Measurements from ENCODE around the gene NANOS1. TPM values are rescaled to one million over a fixed set of nuclear protein-coding genes. Genes with fewer than 3 reads are reported as not detected.

The NANOS1 gene
- total and polyA plus RNA-seq, 5 donors from 2014 or later, result 0.27 TPM; not detected in 4

GRCh38 chr10:119061926-119062325, 32.4 kb downstream of the NANOS1 start:
- no peak overlapping the region for H3K27ac ChIP-seq (ENCODE audit: insufficient read depth, low read length, poor library complexity, severe bottlenecking)
- no peak overlapping the region for H3K4me3 ChIP-seq (ENCODE audit: low read depth, low read length)
- no peaks in the 10 kb centered on the region for H3K27me3 Mint-ChIP-seq
- H3K36me3 ChIP-seq (ENCODE audit: control insufficient read depth, insufficient read depth, low read length), result peaks cover 91% of the 10 kb centered on the region
- peak overlapping the region in 1 of 3 donors; percentile 35 for H3K27ac Mint-ChIP-seq
- no peak for DNase-seq
- H3K4me1 ChIP-seq (ENCODE audit: control insufficient read depth, insufficient read depth, low read length, poor library complexity, severe bottlenecking), result peaks cover 3% of the 10 kb centered on the region
- H3K4me3 Mint-ChIP-seq, result peak overlapping the region in 2 of 4 donors; percentile 43 to 45
- no peaks in the 10 kb centered on the region for H3K27me3 ChIP-seq (ENCODE audit: control insufficient read depth, insufficient read depth, low read length)
- H3K4me1 Mint-ChIP-seq, result peaks cover 16 to 63% (median 44%) of the 10 kb centered on the region in 4 donors
- peaks cover 67% of the 10 kb centered on the region for H3K36me3 Mint-ChIP-seq
- no peak for ATAC-seq (ENCODE audit: low read depth in 2 of 2)
- H3K9me3 Mint-ChIP-seq, result no peaks in the 10 kb centered on the region
- H3K9me3 ChIP-seq (ENCODE audit: control insufficient read depth in 2 of 2, low read length in 2 of 2), result no peaks in the 10 kb centered on the region

GRCh38 chr10:119070395-119071165, 41.1 kb downstream of the NANOS1 start:
- H3K4me1 Mint-ChIP-seq, result peaks cover 21 to 47% (median 39%) of the 10 kb centered on the region in 4 donors
- H3K27me3 ChIP-seq (ENCODE audit: control insufficient read depth, insufficient read depth, low read length), result no peaks in the 10 kb centered on the region
- no peak for ATAC-seq (ENCODE audit: low read depth in 2 of 2)
- no peaks in the 10 kb centered on the region for H3K9me3 Mint-ChIP-seq
- H3K4me3 ChIP-seq (ENCODE audit: low read depth, low read length), result no peak overlapping the region
- peak overlapping the region in 2 of 4 donors; percentile 18 to 19 for H3K4me3 Mint-ChIP-seq
- no peaks in the 10 kb centered on the region for H3K9me3 ChIP-seq (ENCODE audit: control insufficient read depth in 2 of 2, low read length in 2 of 2)
- H3K36me3 ChIP-seq (ENCODE audit: control insufficient read depth, insufficient read depth, low read length), result peaks cover 69% of the 10 kb centered on the region
- peak overlapping the region; percentile 26 to 46 (median 27) for H3K27ac Mint-ChIP-seq
- peaks cover 35% of the 10 kb centered on the region for H3K4me1 ChIP-seq (ENCODE audit: control insufficient read depth, insufficient read depth, low read length, poor library complexity, severe bottlenecking)
- H3K27ac ChIP-seq (ENCODE audit: insufficient read depth, low read length, poor library complexity, severe bottlenecking), result no peak overlapping the region
- H3K36me3 Mint-ChIP-seq, result peaks cover 44% of the 10 kb centered on the region
- peaks cover 6% of the 10 kb centered on the region for H3K27me3 Mint-ChIP-seq
- DNase-seq, result no peak

GRCh38 chr10:119073584-119073983, 44.1 kb downstream of the NANOS1 start:
- Mint-ChIP-seq H3K36me3 (peaks cover 38% of the 10 kb centered on the region), H3K27ac (peak overlapping the region; percentile 15 to 88 (median 58)), H3K27me3 (peaks cover 6% of the 10 kb centered on the region), H3K4me1 (peaks cover 28 to 67% (median 48%) of the 10 kb centered on the region in 4 donors), H3K9me3 (no peaks in the 10 kb centered on the region), H3K4me3 (peak overlapping the region; percentile 41 to 90 (median 66))
- DNase-seq (no peak), ATAC-seq (ENCODE audit: low read depth in 2 of 2) (no peak)
- Histone ChIP-seq H3K27me3 (ENCODE audit: control insufficient read depth, insufficient read depth, low read length) (no peaks in the 10 kb centered on the region), H3K9me3 (ENCODE audit: control insufficient read depth in 2 of 2, low read length in 2 of 2) (no peaks in the 10 kb centered on the region), H3K36me3 (ENCODE audit: control insufficient read depth, insufficient read depth, low read length) (peaks cover 51% of the 10 kb centered on the region), H3K4me1 (ENCODE audit: control insufficient read depth, insufficient read depth, low read length, poor library complexity, severe bottlenecking) (peaks cover 59% of the 10 kb centered on the region), H3K27ac (ENCODE audit: insufficient read depth, low read length, poor library complexity, severe bottlenecking) (peak overlapping the region; percentile 61), H3K4me3 (ENCODE audit: low read depth, low read length) (peak overlapping the region; percentile 59)

- Mint-ChIP-seq H3K36me3 (peaks cover 10% of the 10 kb centered on the region), H3K27ac (peak overlapping the region; percentile 74 to 100 (median 98)), H3K9me3 (no peaks in the 10 kb centered on the region), H3K4me1 (peaks cover 27 to 56% (median 43%) of the 10 kb centered on the region in 4 donors), H3K27me3 (peaks cover 6% of the 10 kb centered on the region), H3K4me3 (peak overlapping the region; percentile 93 to 99 (median 98))
- H3K4me1 ChIP-seq (ENCODE audit: control insufficient read depth, insufficient read depth, low read length, poor library complexity, severe bottlenecking), result peaks cover 59% of the 10 kb centered on the region
- ATAC-seq (ENCODE audit: low read depth in 2 of 2), result no peak
- DNase-seq, result no peak
- H3K9me3 ChIP-seq (ENCODE audit: control insufficient read depth in 2 of 2, low read length in 2 of 2), result no peaks in the 10 kb centered on the region
- peak overlapping the region; percentile 98 for H3K27ac ChIP-seq (ENCODE audit: insufficient read depth, low read length, poor library complexity, severe bottlenecking)
- peak overlapping the region; percentile 96 for H3K4me3 ChIP-seq (ENCODE audit: low read depth, low read length)
- peaks cover 7% of the 10 kb centered on the region for H3K36me3 ChIP-seq (ENCODE audit: control insufficient read depth, insufficient read depth, low read length)
- no peaks in the 10 kb centered on the region for H3K27me3 ChIP-seq (ENCODE audit: control insufficient read depth, insufficient read depth, low read length)
These were observed 49.1 kb downstream of the NANOS1 start for GRCh38 chr10:119078422-119079179.

- no peaks in the 10 kb centered on the region for H3K27me3 ChIP-seq (ENCODE audit: control insufficient read depth, insufficient read depth, low read length)
These were observed 50.3 kb downstream of the NANOS1 start for GRCh38 chr10:119079599-119080520.

GRCh38 chr10:119080521-119081259, 51.2 kb downstream of the NANOS1 start, which contains the start of gene EIF3A:
EIF3A (minus strand) TSS chr10:119080817; CDS start chr10:119080676, 141 bp downstream.
- peak; percentile 87 to 94 (median 93) for DNase-seq
- peaks cover 10% of the 10 kb centered on the region for H3K36me3 Mint-ChIP-seq
- ATAC-seq (ENCODE audit: low read depth in 2 of 2), result peak; percentile 84
- H3K4me3 Mint-ChIP-seq, result peak within 1 kb of the TSS; percentile 93 to 99 (median 98)
- H3K4me3 ChIP-seq (ENCODE audit: low read depth, low read length), result peak within 1 kb of the TSS; percentile 96
- H3K27me3 Mint-ChIP-seq, result peaks cover 6% of the 10 kb centered on the region
- no peaks in the 10 kb centered on the region for H3K27me3 ChIP-seq (ENCODE audit: control insufficient read depth, insufficient read depth, low read length)
- no peaks in the 10 kb centered on the region for H3K9me3 ChIP-seq (ENCODE audit: control insufficient read depth in 2 of 2, low read length in 2 of 2)
- H3K9me3 Mint-ChIP-seq, result no peaks in the 10 kb centered on the region
- peaks cover 40% of the 10 kb centered on the region for H3K4me1 ChIP-seq (ENCODE audit: control insufficient read depth, insufficient read depth, low read length, poor library complexity, severe bottlenecking)
- peak within 1 kb of the TSS; percentile 98 for H3K27ac ChIP-seq (ENCODE audit: insufficient read depth, low read length, poor library complexity, severe bottlenecking)
- peak within 1 kb of the TSS; percentile 98 to 100 (median 98) for H3K27ac Mint-ChIP-seq
- H3K4me1 Mint-ChIP-seq, result peaks cover 33 to 51% (median 40%) of the 10 kb centered on the region in 4 donors
- peaks cover 5% of the 10 kb centered on the region for H3K36me3 ChIP-seq (ENCODE audit: control insufficient read depth, insufficient read depth, low read length)

More at GRCh38 chr10:119079599-119080520, 50.3 kb downstream of the NANOS1 start:
- Mint-ChIP-seq H3K27me3 (peaks cover 6% of the 10 kb centered on the region), H3K4me1 (peaks cover 33 to 53% (median 42%) of the 10 kb centered on the region in 4 donors), H3K9me3 (no peaks in the 10 kb centered on the region), H3K4me3 (peak overlapping the region; percentile 93 to 99 (median 98)), H3K27ac (peak overlapping the region; percentile 98 to 100 (median 98)), H3K36me3 (peaks cover 10% of the 10 kb centered on the region)
- peak overlapping the region; percentile 96 for H3K4me3 ChIP-seq (ENCODE audit: low read depth, low read length)
- ATAC-seq (ENCODE audit: low read depth in 2 of 2) (peak; percentile 58 to 61), DNase-seq (peak in 2 of 3 donors; percentile 41 to 79)
- peak overlapping the region; percentile 98 for H3K27ac ChIP-seq (ENCODE audit: insufficient read depth, low read length, poor library complexity, severe bottlenecking)
- H3K9me3 ChIP-seq (ENCODE audit: control insufficient read depth in 2 of 2, low read length in 2 of 2), result no peaks in the 10 kb centered on the region
- peaks cover 47% of the 10 kb centered on the region for H3K4me1 ChIP-seq (ENCODE audit: control insufficient read depth, insufficient read depth, low read length, poor library complexity, severe bottlenecking)
- H3K36me3 ChIP-seq (ENCODE audit: control insufficient read depth, insufficient read depth, low read length), result peaks cover 5% of the 10 kb centered on the region
